ENCODE data around the gene TNFRSF8. TPM values are rescaled to one million over a fixed set of nuclear protein-coding genes. Genes with fewer than 3 reads are reported as not detected.

TNFRSF8 gene
- total RNA-seq, 1 donor = 0.73 TPM

DNA sequence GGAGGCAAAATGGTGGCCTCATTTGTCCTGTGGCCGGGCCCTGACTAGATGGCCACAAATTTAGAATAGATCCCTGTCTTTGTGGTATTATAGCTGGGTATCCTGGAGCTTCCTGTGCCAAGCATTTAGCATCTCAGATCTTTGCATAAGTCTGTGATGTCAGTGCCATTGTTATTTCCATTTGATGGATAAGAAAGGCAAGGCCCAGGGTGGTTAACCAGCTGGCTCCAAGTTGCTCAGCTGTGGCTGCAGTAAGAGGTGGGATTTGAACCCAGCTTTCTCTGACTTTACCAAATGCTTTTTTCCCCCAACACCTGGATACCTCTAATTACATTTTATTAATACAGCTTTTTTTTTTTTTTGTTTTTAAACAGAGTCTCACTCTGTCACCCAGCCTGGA, 11.7 kb upstream of the TNFRSF8 start:
- Histone ChIP-seq H3K4me1 (ENCODE audit: insufficient read depth, low read length) (peaks cover 28% of the 10 kb centered on the region), H3K9me3 (ENCODE audit: low read depth, low read length) (no peaks in the 10 kb centered on the region), H3K4me3 (ENCODE audit: low read length) (no peak overlapping the region), H3K27me3 (ENCODE audit: insufficient read depth, low read length) (no peaks in the 10 kb centered on the region)

GRCh38 chr1:12052008-12052573, 11.0 kb upstream of the TNFRSF8 start:
- Histone ChIP-seq H3K4me3 (ENCODE audit: low read length) (no peak overlapping the region), H3K4me1 (ENCODE audit: insufficient read depth, low read length) (peaks cover 21% of the 10 kb centered on the region), H3K27me3 (ENCODE audit: insufficient read depth, low read length) (no peaks in the 10 kb centered on the region), H3K9me3 (ENCODE audit: low read depth, low read length) (no peaks in the 10 kb centered on the region)

- H3K4me1 ChIP-seq (ENCODE audit: insufficient read depth, low read length) = peaks cover 10% of the 10 kb centered on the region
- no peaks in the 10 kb centered on the region for H3K27me3 ChIP-seq (ENCODE audit: insufficient read depth, low read length)
- H3K4me3 ChIP-seq (ENCODE audit: low read length) = no peak overlapping the region
- H3K9me3 ChIP-seq (ENCODE audit: low read depth, low read length) = no peaks in the 10 kb centered on the region
Measured at GRCh38 chr1:12052997-12053686, 10.0 kb upstream of the TNFRSF8 start.

DNA sequence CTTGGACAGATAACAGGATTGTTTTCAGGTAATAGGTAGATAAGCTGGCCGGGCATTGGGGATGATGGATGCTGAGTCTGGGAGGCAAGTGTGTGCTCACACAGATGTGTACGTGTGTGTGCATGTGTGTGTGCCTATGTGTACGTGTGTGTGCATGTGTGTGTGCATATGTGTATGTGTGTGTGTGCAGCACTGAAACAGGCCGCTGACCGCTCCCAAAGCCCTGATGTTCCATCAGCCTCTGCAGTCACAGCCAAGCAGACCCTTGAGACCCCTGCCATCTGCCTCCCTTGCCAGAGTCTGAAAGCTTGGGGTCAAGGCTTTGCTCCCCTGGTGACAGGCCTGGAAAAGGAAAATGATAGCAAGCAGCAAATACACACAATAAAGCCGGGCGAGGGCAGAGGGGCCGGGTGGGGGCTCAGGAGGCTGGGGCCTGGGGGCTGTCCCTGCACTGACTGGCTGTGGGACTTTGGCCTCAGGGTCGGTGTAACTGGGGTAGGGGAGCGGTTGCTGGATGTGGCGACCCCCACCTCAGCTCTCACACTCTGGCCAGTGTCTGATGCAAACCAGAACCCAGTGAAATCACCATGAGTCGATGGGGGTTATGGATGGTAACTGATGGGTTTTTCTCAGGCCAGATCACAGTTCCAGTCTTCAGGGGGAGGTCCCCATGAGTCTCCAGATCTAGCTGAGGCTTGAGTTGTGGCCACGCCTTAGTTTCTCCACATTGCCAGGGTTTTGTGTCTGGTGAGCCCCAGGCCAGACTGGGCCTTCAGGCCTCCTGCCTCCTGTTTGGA, 9.2 kb upstream of the TNFRSF8 start:
- Histone ChIP-seq H3K4me1 (ENCODE audit: insufficient read depth, low read length) (peaks cover 10% of the 10 kb centered on the region), H3K27me3 (ENCODE audit: insufficient read depth, low read length) (no peaks in the 10 kb centered on the region), H3K9me3 (ENCODE audit: low read depth, low read length) (no peaks in the 10 kb centered on the region), H3K4me3 (ENCODE audit: low read length) (no peak overlapping the region)

- Histone ChIP-seq H3K4me1 (ENCODE audit: insufficient read depth, low read length) (peaks cover 10% of the 10 kb centered on the region), H3K9me3 (ENCODE audit: low read depth, low read length) (no peaks in the 10 kb centered on the region), H3K27me3 (ENCODE audit: insufficient read depth, low read length) (no peaks in the 10 kb centered on the region), H3K4me3 (ENCODE audit: low read length) (no peak overlapping the region)
Measured at GRCh38 chr1:12055259-12055658, 7.8 kb upstream of the TNFRSF8 start.

GRCh38 chr1:12056331-12056841, 6.7 kb upstream of the TNFRSF8 start:
- Histone ChIP-seq H3K4me1 (ENCODE audit: insufficient read depth, low read length) (peaks cover 10% of the 10 kb centered on the region), H3K4me3 (ENCODE audit: low read length) (no peak overlapping the region), H3K9me3 (ENCODE audit: low read depth, low read length) (no peaks in the 10 kb centered on the region), H3K27me3 (ENCODE audit: insufficient read depth, low read length) (peaks cover 5% of the 10 kb centered on the region)

- Histone ChIP-seq H3K4me1 (ENCODE audit: insufficient read depth, low read length) (no peaks in the 10 kb centered on the region), H3K9me3 (ENCODE audit: low read depth, low read length) (no peaks in the 10 kb centered on the region), H3K4me3 (ENCODE audit: low read length) (no peak overlapping the region), H3K27me3 (ENCODE audit: insufficient read depth, low read length) (peaks cover 5% of the 10 kb centered on the region)
Measured at GRCh38 chr1:12057382-12057781, 5.7 kb upstream of the TNFRSF8 start.

GRCh38 chr1:12057940-12058687, 5.0 kb upstream of the TNFRSF8 start:
- no peak overlapping the region for H3K4me3 ChIP-seq (ENCODE audit: low read length)
- H3K4me1 ChIP-seq (ENCODE audit: insufficient read depth, low read length) = peaks cover 3% of the 10 kb centered on the region
- peaks cover 10% of the 10 kb centered on the region for H3K27me3 ChIP-seq (ENCODE audit: insufficient read depth, low read length)
- no peaks in the 10 kb centered on the region for H3K9me3 ChIP-seq (ENCODE audit: low read depth, low read length)

GRCh38 chr1:12059226-12059625, 3.9 kb upstream of the TNFRSF8 start:
- Histone ChIP-seq H3K27me3 (ENCODE audit: insufficient read depth, low read length) (peaks cover 21% of the 10 kb centered on the region), H3K4me1 (ENCODE audit: insufficient read depth, low read length) (peaks cover 13% of the 10 kb centered on the region), H3K9me3 (ENCODE audit: low read depth, low read length) (no peaks in the 10 kb centered on the region), H3K4me3 (ENCODE audit: low read length) (no peak overlapping the region)

- no peak overlapping the region for H3K4me3 ChIP-seq (ENCODE audit: low read length)
- H3K4me1 ChIP-seq (ENCODE audit: insufficient read depth, low read length) = peaks cover 13% of the 10 kb centered on the region
- peaks cover 27% of the 10 kb centered on the region for H3K27me3 ChIP-seq (ENCODE audit: insufficient read depth, low read length)
- H3K9me3 ChIP-seq (ENCODE audit: low read depth, low read length) = no peaks in the 10 kb centered on the region
Measured at GRCh38 chr1:12059722-12060464, 3.2 kb upstream of the TNFRSF8 start.

GRCh38 chr1:12060500-12060899, 2.6 kb upstream of the TNFRSF8 start:
- H3K4me3 ChIP-seq (ENCODE audit: low read length) = no peak overlapping the region
- peaks cover 30% of the 10 kb centered on the region for H3K27me3 ChIP-seq (ENCODE audit: insufficient read depth, low read length)
- H3K9me3 ChIP-seq (ENCODE audit: low read depth, low read length) = no peaks in the 10 kb centered on the region
- H3K4me1 ChIP-seq (ENCODE audit: insufficient read depth, low read length) = peaks cover 13% of the 10 kb centered on the region

- Histone ChIP-seq H3K27me3 (ENCODE audit: insufficient read depth, low read length) (peaks cover 41% of the 10 kb centered on the region), H3K4me3 (ENCODE audit: low read length) (no peak overlapping the region), H3K4me1 (ENCODE audit: insufficient read depth, low read length) (peaks cover 26% of the 10 kb centered on the region), H3K9me3 (ENCODE audit: low read depth, low read length) (no peaks in the 10 kb centered on the region)
Measured at GRCh38 chr1:12064073-12064969, 1.2 kb downstream of the TNFRSF8 start.

GRCh38 chr1:12065872-12066271, 2.8 kb downstream of the TNFRSF8 start:
- Histone ChIP-seq H3K4me3 (ENCODE audit: low read length) (no peak overlapping the region), H3K4me1 (ENCODE audit: insufficient read depth, low read length) (peaks cover 31% of the 10 kb centered on the region), H3K9me3 (ENCODE audit: low read depth, low read length) (no peaks in the 10 kb centered on the region), H3K27me3 (ENCODE audit: insufficient read depth, low read length) (peaks cover 36% of the 10 kb centered on the region)
